Neutrophil (primary cell): Measurements from ENCODE around the gene TMPO.

Experiments used
- H3K27ac ChIP-seq: fragments of 200-600 bp; sonication (generic); 2 replicates; pipeline ENCODE4 v1.5.1; 2016; ENCODE audit warnings: mild to moderate bottlenecking, moderate library complexity
- H3K27me3 ChIP-seq: fragments of 200-600 bp; sonication (generic); 2 replicates; pipeline ENCODE4 v1.6.0; 2016; ENCODE audit warnings: mild to moderate bottlenecking
- H3K36me3 ChIP-seq: fragments of 200-600 bp; sonication (generic); 2 replicates; pipeline ENCODE4 v1.5.1; 2017
- H3K4me1 ChIP-seq, 2 experiments: fragments of 200-600 bp in 1 of 2; sonication (generic) in 1 of 2; 1 replicate in 1 of 2; 2 replicates in 1 of 2; pipeline versions ENCODE4 v1.5.1 to v1.6.1; 2013 to 2016; ENCODE audit warnings: low read depth in 1 of 2, low read length in 1 of 2, mild to moderate bottlenecking in 1 of 2, moderate library complexity in 1 of 2; ENCODE audit not compliant: control insufficient read depth in 1 of 2, insufficient read depth in 1 of 2
- H3K4me3 ChIP-seq, 2 experiments: fragments of 200-600 bp in 1 of 2; sonication (generic) in 1 of 2; 1 replicate in 1 of 2; 2 replicates in 1 of 2; pipeline ENCODE4 v1.5.1; 2013 to 2016; ENCODE audit warnings: low read depth in 1 of 2, low read length in 1 of 2, mild to moderate bottlenecking in 1 of 2, moderate library complexity in 1 of 2
- H3K9me3 ChIP-seq: fragments of 200-600 bp; sonication (generic); 2 replicates; pipeline ENCODE4 v1.5.1; 2016
- TF ChIP-seq, protein P1 (sequence below): fragments of 200-600 bp; sonication (generic); IDR thresholded peaks from 2 replicates; pipeline ENCODE4 v1.5.1; 2016; ENCODE audit warnings: antibody characterized with exemption

The TMPO gene

GRCh38 chr12:98516111-98516873 is 902 bp downstream of the TMPO start:
- Histone ChIP-seq H3K9me3 (no peaks in the 10 kb centered on the region), H3K27me3 (no peaks in the 10 kb centered on the region), H3K27ac (peak overlapping the region; percentile 82), H3K36me3 (no peaks in the 10 kb centered on the region), H3K4me1 (peaks cover 27 to 28% of the 10 kb centered on the region in 2 experiments), H3K4me3 (peak overlapping the region; percentile 85 to 92)
- TF ChIP-seq, protein P1, sequence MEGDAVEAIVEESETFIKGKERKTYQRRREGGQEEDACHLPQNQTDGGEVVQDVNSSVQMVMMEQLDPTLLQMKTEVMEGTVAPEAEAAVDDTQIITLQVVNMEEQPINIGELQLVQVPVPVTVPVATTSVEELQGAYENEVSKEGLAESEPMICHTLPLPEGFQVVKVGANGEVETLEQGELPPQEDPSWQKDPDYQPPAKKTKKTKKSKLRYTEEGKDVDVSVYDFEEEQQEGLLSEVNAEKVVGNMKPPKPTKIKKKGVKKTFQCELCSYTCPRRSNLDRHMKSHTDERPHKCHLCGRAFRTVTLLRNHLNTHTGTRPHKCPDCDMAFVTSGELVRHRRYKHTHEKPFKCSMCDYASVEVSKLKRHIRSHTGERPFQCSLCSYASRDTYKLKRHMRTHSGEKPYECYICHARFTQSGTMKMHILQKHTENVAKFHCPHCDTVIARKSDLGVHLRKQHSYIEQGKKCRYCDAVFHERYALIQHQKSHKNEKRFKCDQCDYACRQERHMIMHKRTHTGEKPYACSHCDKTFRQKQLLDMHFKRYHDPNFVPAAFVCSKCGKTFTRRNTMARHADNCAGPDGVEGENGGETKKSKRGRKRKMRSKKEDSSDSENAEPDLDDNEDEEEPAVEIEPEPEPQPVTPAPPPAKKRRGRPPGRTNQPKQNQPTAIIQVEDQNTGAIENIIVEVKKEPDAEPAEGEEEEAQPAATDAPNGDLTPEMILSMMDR = peak; percentile 56

DNA sequence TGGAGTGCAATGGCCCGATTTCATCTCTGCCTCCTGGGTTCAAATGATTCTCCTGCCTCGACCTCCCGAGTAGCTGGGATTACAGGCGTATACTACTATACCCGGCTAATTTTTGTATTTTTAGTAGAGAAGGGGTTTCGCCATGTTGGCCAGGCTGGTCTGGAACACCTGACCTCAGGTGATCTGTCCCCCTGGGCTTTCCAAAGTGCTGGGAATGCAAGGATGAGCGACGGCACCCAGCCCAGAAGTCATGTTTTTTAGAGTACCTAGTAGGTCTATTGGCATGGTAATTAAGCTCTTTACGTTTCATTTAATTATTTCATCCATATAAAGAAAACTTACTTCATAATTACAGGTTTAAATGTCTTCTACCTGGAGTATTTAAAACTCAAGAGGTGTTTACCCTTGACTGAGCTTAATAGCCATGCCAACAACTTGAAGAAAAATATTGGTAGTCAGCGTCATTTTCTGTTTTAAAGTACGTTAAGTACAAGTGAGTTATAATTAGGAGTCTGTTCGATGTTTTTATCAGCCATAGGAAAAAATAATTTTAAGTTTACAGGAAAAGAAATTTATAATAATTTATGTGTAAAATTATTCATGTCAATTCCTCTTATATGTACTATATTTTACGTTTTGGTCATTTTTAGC is 4.0 kb downstream of the TMPO start:
- Histone ChIP-seq H3K36me3 (peaks cover 4% of the 10 kb centered on the region), H3K4me3 (no peak overlapping the region), H3K4me1 (peaks cover 20% of the 10 kb centered on the region in 2 experiments)

DNA sequence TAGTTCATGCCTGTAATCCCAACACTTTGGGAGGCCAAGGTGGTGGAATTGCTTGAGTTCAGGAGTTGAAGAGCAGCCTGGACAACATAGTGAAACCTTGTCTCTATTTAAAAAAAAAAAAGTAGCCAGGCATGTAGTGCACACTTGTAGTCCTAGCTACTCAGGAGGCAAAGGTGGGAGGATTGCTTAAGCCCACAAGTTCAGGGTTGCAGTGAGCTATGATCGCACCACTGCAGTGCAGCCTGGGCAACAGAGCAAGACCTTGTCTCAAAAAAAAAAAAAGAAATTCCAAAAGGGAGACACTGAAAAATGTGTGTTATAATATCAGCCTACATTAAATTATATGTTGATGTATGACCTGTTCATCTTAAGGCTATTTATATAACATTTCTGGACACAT is 14.7 kb downstream of the TMPO start:
- no peaks in the 10 kb centered on the region for H3K9me3 ChIP-seq
- no peak overlapping the region for H3K4me3 ChIP-seq
- H3K36me3 ChIP-seq = peaks cover 11% of the 10 kb centered on the region
- TF ChIP-seq, protein P1 = no peak
- no peaks in the 10 kb centered on the region for H3K27me3 ChIP-seq
- peaks cover 0 to 6% of the 10 kb centered on the region in 2 experiments for H3K4me1 ChIP-seq
- no peak overlapping the region for H3K27ac ChIP-seq

More for the DNA sequence above, 4.0 kb downstream of the TMPO start:
- TF ChIP-seq, protein P1 = no peak
- Histone ChIP-seq H3K9me3 (no peaks in the 10 kb centered on the region), H3K27me3 (no peaks in the 10 kb centered on the region), H3K27ac (no peak overlapping the region)

DNA sequence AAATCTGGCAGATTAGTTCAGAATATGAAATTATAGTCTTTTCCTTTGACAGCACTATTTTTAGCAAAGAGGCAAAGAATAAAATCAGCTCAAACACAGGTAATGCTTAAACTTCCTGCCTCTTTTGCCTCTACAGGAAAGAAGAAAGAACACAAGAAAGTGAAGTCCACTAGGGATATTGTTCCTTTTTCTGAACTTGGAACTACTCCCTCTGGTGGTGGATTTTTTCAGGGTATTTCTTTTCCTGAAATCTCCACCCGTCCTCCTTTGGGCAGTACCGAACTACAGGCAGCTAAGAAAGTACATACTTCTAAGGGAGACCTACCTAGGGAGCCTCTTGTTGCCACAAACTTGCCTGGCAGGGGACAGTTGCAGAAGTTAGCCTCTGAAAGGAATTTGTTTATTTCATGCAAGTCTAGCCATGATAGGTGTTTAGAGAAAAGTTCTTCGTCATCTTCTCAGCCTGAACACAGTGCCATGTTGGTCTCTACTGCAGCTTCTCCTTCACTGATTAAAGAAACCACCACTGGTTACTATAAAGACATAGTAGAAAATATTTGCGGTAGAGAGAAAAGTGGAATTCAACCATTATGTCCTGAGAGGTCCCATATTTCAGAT is 17.4 kb downstream of the TMPO start:
- TF ChIP-seq, protein P1 = peak; percentile 50
- peaks cover 0 to 6% of the 10 kb centered on the region in 2 experiments for H3K4me1 ChIP-seq
- H3K36me3 ChIP-seq = peaks cover 17% of the 10 kb centered on the region
- H3K4me3 ChIP-seq = no peak overlapping the region
- H3K27me3 ChIP-seq = no peaks in the 10 kb centered on the region
- H3K27ac ChIP-seq = no peak overlapping the region
- no peaks in the 10 kb centered on the region for H3K9me3 ChIP-seq

DNA sequence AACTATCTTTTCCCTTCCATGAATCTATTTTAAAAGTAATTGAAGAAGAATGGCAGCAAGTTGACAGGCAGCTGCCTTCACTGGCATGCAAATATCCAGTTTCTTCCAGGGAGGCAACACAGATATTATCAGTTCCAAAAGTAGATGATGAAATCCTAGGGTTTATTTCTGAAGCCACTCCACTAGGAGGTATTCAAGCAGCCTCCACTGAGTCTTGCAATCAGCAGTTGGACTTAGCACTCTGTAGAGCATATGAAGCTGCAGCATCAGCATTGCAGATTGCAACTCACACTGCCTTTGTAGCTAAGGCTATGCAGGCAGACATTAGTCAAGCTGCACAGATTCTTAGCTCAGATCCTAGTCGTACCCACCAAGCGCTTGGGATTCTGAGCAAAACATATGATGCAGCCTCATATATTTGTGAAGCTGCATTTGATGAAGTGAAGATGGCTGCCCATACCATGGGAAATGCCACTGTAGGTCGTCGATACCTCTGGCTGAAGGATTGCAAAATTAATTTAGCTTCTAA is 18.4 kb downstream of the TMPO start:
- H3K27me3 ChIP-seq = no peaks in the 10 kb centered on the region
- H3K4me1 ChIP-seq = peaks cover 0 to 6% of the 10 kb centered on the region in 2 experiments
- H3K36me3 ChIP-seq = peaks cover 21% of the 10 kb centered on the region
- no peak overlapping the region for H3K27ac ChIP-seq
- H3K9me3 ChIP-seq = no peaks in the 10 kb centered on the region
- H3K4me3 ChIP-seq = no peak overlapping the region
- TF ChIP-seq, protein P1 = no peak
